Stomach (tissue), 19 donors: ENCODE results near the gene EGLN2. TPM values are rescaled to one million over a fixed set of nuclear protein-coding genes. Genes with fewer than 3 reads are reported as not detected.

Experiments
- DNase-seq, 2 donors: peaks; one replicate each; pipeline versions ENCODE4 v3.0.0 to v3.0.0-alpha.2; 2013 to 2019
- H3K27ac ChIP-seq, 5 donors: fragments of 200-600 bp in 4 of 5; sonication (generic) in 4 of 5; one replicate each; pipeline ENCODE4 v1.5.1; 2013 to 2019; ENCODE audit warnings: mild to moderate bottlenecking in 1 of 5, moderate library complexity in 1 of 5
- H3K27me3 ChIP-seq, 3 donors: fragments of 200-600 bp; sonication (generic); one replicate each; pipeline ENCODE4 v1.5.1; 2017 to 2019; ENCODE audit warnings: mixed run types in 1 of 3
- H3K36me3 ChIP-seq, 4 donors: fragments of 200-600 bp; sonication (generic); 1 replicate in 3 of 4; 2 replicates in 1 of 4; pipeline ENCODE4 v1.5.1; 2016 to 2019
- H3K4me1 ChIP-seq, 4 donors: fragments of 200-600 bp; sonication (generic); one replicate each; pipeline ENCODE4 v1.5.1; 2016 to 2019
- H3K4me3 ChIP-seq, 4 donors: fragments of 200-600 bp; sonication (generic) in 3 of 4; one replicate each; pipeline ENCODE4 v1.5.1; 2016 to 2019; ENCODE audit warnings: mild to moderate bottlenecking in 1 of 4
- H3K9me3 ChIP-seq, 4 donors: fragments of 200-600 bp; sonication (generic); one replicate each; pipeline ENCODE4 v1.5.1; 2016 to 2019
- EP300 ChIP-seq: sonication (generic); formaldehyde crosslinking; IDR thresholded peaks from one replicate; pipeline ENCODE4 v1.6.1; 2017; ENCODE audit warnings: antibody characterized with exemption
- POLR2A ChIP-seq, 4 donors: fragments of 450-650 bp; IDR thresholded peaks; one replicate each; pipeline ENCODE4 v1.6.1; 2016; ENCODE audit warnings: antibody characterized with exemption in 4 of 4, control low read depth in 2 of 4, mild to moderate bottlenecking in 1 of 4, moderate library complexity in 1 of 4
- POLR2AphosphoS5 ChIP-seq, 3 donors: sonication (generic); formaldehyde crosslinking; IDR thresholded peaks; one replicate each; pipeline ENCODE4 v1.6.1; 2016; ENCODE audit warnings: antibody characterized with exemption in 3 of 3
- WGBS, 5 donors: extraction: QIAGEN DNeasy Blood & Tissue Kit in 3 of 5; methylation state at CpG; one replicate each; pipeline versions ENCODE4 v1.1.5 to v1.1.7; 2013 to 2018; 5-methylcytosine and 5-hydroxymethylcytosine counted together
- intact Hi-C: fragments of 100-400 bp; cut with DNase I; formaldehyde crosslinking; loops from one replicate; pipeline ENCODE4 v1.15.1; 2023; ENCODE audit warnings: low total_unique reads
- long read RNA-seq, 10 donors: transcript quantifications; one replicate each; lab custom pipeline, GENCODE V29; 2026
- polyA plus RNA-seq, 3 donors: library from polyadenylated mRNA; stranded (reverse); fragments of 200-250 nt; gene quantifications; one replicate each; pipeline ENCODE4 v1.2.3, GENCODE V29; 2013
- total RNA-seq, 5 donors: library from RNA; depleted of rRNA; stranded (reverse); fragments of >200 nt; gene quantifications; one replicate each; pipeline versions ENCODE4 v1.1.0 to v1.2.3, GENCODE V29; 2014 to 2016
- TF ChIP-seq, protein P1 (sequence below), 7 experiments: fragments of 450-650 bp in 4 of 7; fragments of 200-600 bp in 3 of 7; sonication (generic) in 3 of 7; IDR thresholded peaks; one replicate each; pipeline ENCODE4 v1.5.1; 2016 to 2019; ENCODE audit warnings: antibody characterized with exemption in 7 of 7, control low read depth in 2 of 7, mild to moderate bottlenecking in 1 of 7
- donor health status: healthy with polysubstance abuse.
- donor health status: Bipolar disorder and iron deficiency.
- donor health status: healthy.

Gene EGLN2
- 100 to 1,000 TPM in 1 of 5 donors, 10 to 100 TPM in 4; 30.0 to 115 (median 71.2) TPM for total RNA-seq
- 10 to 100 TPM; 69.8 to 73.9 (median 71.7) TPM for polyA plus RNA-seq
- long read RNA-seq, donor 1, transcript EGLN2-201 (6 exons, 2,102 nt), result major isoform, 7 of 14 reads
- long read RNA-seq, donor 1, partial matches to known transcripts, result 0 of 14 reads
- long read RNA-seq, donor 1, other reads (novel, unspliced or antisense), result 0 of 14 reads
- long read RNA-seq, donor 2, transcript EGLN2-201 (6 exons, 2,102 nt), result major isoform, 10 of 17 reads
- long read RNA-seq, donor 2, partial matches to known transcripts, result 0 of 17 reads
- long read RNA-seq, donor 2, other reads (novel, unspliced or antisense), result 0 of 17 reads
- long read RNA-seq, donor 3, transcript EGLN2-201 (6 exons, 2,102 nt), result major isoform, 5 of 10 reads
- long read RNA-seq, donor 3, partial matches to known transcripts, result 0 of 10 reads
- long read RNA-seq, donor 3, other reads (novel, unspliced or antisense), result 0 of 10 reads
- long read RNA-seq, donor 4, partial matches to known transcripts, result 0 of 1 reads
- long read RNA-seq, donor 4, other reads (novel, unspliced or antisense), result 0 of 1 reads
- long read RNA-seq, donor 5, transcript EGLN2-201 (6 exons, 2,102 nt), result major isoform, 7 of 29 reads
- long read RNA-seq, donor 5, transcript EGLN2-207 (5 exons, 2,821 nt), result minor isoform, 5 of 29 reads
- long read RNA-seq, donor 5, partial matches to known transcripts, result 16 of 29 reads
- long read RNA-seq, donor 5, other reads (novel, unspliced or antisense), result 0 of 29 reads
- long read RNA-seq, donor 6, transcript EGLN2-201 (6 exons, 2,102 nt), result major isoform, 28 of 67 reads
- long read RNA-seq, donor 6, transcript EGLN2-216 (3 exons, 3,894 nt), result minor isoform, 9 of 67 reads
- long read RNA-seq, donor 6, transcript EGLN2-207 (5 exons, 2,821 nt), result minor isoform, 13 of 67 reads
- long read RNA-seq, donor 6, partial matches to known transcripts, result 12 of 67 reads
- long read RNA-seq, donor 6, other reads (novel, unspliced or antisense), result 0 of 67 reads
- long read RNA-seq, donor 7, transcript EGLN2-207 (5 exons, 2,821 nt), result minor isoform, 7 of 26 reads
- long read RNA-seq, donor 7, transcript EGLN2-201 (6 exons, 2,102 nt), result major isoform, 11 of 26 reads
- long read RNA-seq, donor 7, partial matches to known transcripts, result 5 of 26 reads
- long read RNA-seq, donor 7, other reads (novel, unspliced or antisense), result 0 of 26 reads
- long read RNA-seq, donor 8, transcript EGLN2-201 (6 exons, 2,102 nt), result major isoform, 6 of 10 reads
- long read RNA-seq, donor 8, partial matches to known transcripts, result 0 of 10 reads
- long read RNA-seq, donor 8, other reads (novel, unspliced or antisense), result 0 of 10 reads
- long read RNA-seq, donor 9, transcript EGLN2-201 (6 exons, 2,102 nt), result major isoform, 7 of 15 reads
- long read RNA-seq, donor 9, partial matches to known transcripts, result 0 of 15 reads
- long read RNA-seq, donor 9, other reads (novel, unspliced or antisense), result 0 of 15 reads
- long read RNA-seq, donor 10, partial matches to known transcripts, result 0 of 4 reads
- long read RNA-seq, donor 10, other reads (novel, unspliced or antisense), result 0 of 4 reads

DNA sequence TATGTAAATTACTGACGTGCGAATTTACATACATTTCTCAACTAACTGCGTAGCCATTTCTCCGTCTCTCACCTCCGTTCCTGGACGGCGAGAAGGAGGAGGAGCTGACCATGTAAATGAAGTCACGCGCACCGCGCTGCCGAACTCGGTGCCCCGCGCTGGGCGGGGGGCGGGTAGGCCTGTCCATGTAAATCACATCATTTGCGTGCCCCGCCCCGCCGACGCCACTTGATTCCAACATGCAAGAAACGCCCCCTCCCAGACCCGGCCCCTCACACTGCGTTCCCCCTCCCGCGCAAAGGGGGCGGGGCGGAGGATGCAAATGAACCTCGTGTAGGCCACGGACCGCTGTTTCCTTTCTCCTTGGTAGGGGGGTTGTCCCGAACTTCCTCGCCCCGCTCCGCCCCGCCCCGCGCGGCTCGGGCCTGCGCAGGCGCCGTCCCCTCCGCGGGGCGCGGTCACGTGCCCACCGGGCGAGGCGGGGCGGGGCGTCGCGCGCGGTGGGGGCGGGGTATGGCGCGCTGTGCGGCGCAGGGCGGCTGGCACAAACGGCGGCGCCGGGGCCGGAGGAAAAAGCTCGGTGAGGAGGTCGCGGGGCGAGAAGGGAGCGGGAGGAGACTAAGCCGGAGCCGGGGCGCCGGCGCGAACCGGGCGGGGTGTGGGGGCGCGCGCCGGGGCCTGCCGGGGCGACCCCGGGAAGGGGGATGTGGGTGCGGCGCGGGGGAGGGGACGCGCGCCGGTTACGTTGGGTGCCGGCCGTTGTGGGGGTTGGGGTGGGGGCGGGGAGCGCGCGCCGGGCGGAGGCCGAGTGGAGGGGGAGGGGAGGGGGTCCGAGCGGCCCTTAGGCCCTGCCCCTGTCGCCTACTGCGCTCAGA is at the start of gene EGLN2:
Gene EGLN2 (plus strand): TSS at position 509 of the 875 bp plus-strand sequence. CDS start 1,382 bp downstream, outside the sequence.
- intact Hi-C loops, result no loop called here
- H3K4me1 ChIP-seq, result peaks cover 46 to 52% (median 49%) of the 10 kb centered on the region in 4 donors
- 0 to 1% (median 0%) methylated on average over 31 to 105 of the region's 110 CpGs for WGBS, 5 donors

DNA sequence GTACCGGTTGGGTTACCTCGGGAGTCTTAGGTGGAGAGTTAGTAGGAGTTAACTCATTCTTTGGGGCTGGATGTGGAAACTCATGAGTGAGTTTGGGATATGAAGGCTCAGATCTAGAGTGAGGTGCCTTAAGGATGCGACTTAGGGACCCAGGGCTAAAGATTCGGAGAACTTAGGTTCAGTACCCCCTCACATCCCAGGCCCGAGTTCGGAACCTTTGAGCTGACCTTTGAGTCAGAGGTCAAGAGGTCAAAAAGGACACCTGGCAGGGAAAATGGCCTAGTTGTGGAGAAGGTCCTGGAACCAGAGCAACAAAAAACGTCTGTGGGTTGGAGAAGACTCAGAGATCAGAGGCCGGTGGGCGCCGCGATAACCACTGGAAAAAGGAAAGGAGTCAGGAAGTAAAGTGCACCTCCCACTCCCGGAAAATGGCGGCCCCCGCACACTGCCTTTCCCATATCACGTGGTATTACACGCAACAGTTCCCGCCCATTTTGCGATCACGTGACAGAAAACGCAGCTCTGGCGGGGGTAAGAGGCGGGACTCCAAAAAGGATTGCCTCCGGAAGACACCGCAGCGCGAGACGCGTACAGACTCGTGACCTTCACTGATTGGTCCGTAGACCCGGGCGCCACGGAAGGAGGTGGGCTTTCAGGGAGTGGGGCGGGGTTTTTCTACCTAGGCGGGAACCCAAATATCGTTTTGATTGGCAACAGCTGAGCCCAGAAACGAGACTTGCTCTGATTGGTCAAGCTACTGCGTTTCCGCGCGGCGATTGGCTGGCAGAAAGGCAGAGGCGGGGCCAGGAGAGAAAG is 48.7 kb upstream of the EGLN2 start, which contains the start of gene ACTMAP:
Gene ACTMAP (minus strand): TSS at position 420 of the 816 bp plus-strand sequence. CDS start 674 bp downstream, outside the sequence.
- Histone ChIP-seq H3K9me3 (no peaks in the 10 kb centered on the region), H3K4me3 (peak within 1 kb of the TSS; percentile 62 to 83 (median 77)), H3K4me1 (peaks cover 28 to 67% (median 54%) of the 10 kb centered on the region in 4 donors), H3K27me3 (no peaks in the 10 kb centered on the region), H3K36me3 (peaks cover 0 to 5% (median 2%) of the 10 kb centered on the region in 4 donors), H3K27ac (peak within 1 kb of the TSS; percentile 93 to 98 (median 97))
- peak; percentile 100 for DNase-seq
- 0 to 1% (median 0%) methylated on average over 40 to 43 of the region's 43 CpGs for WGBS, 5 donors
- TF ChIP-seq EP300 (peak; percentile 37), POLR2A (IDR thresholded peaks at IDR 0.05) (peak in 1 of 4 donors; percentile 68), POLR2AphosphoS5 (IDR thresholded peaks at IDR 0.05) (peak; percentile 84 to 95 (median 85))
- TF ChIP-seq, protein P1, sequence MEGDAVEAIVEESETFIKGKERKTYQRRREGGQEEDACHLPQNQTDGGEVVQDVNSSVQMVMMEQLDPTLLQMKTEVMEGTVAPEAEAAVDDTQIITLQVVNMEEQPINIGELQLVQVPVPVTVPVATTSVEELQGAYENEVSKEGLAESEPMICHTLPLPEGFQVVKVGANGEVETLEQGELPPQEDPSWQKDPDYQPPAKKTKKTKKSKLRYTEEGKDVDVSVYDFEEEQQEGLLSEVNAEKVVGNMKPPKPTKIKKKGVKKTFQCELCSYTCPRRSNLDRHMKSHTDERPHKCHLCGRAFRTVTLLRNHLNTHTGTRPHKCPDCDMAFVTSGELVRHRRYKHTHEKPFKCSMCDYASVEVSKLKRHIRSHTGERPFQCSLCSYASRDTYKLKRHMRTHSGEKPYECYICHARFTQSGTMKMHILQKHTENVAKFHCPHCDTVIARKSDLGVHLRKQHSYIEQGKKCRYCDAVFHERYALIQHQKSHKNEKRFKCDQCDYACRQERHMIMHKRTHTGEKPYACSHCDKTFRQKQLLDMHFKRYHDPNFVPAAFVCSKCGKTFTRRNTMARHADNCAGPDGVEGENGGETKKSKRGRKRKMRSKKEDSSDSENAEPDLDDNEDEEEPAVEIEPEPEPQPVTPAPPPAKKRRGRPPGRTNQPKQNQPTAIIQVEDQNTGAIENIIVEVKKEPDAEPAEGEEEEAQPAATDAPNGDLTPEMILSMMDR (IDR thresholded peaks at IDR 0.05), result no peak
- intact Hi-C loops, result no loop called here

More for the DNA sequence above, at the start of gene EGLN2:
- Histone ChIP-seq H3K4me3 (peak within 1 kb of the TSS; percentile 86 to 98 (median 92)), H3K27me3 (no peaks in the 10 kb centered on the region), H3K36me3 (peaks cover 11 to 26% (median 15%) of the 10 kb centered on the region in 4 donors), H3K9me3 (no peaks in the 10 kb centered on the region), H3K27ac (peak within 1 kb of the TSS; percentile 95 to 99 (median 97))
- TF ChIP-seq POLR2AphosphoS5 (IDR thresholded peaks at IDR 0.05) (peak; percentile 73 to 93 (median 80)), EP300 (no peak)
- DNase-seq, result peak in 1 of 2 donors; percentile 100

DNA sequence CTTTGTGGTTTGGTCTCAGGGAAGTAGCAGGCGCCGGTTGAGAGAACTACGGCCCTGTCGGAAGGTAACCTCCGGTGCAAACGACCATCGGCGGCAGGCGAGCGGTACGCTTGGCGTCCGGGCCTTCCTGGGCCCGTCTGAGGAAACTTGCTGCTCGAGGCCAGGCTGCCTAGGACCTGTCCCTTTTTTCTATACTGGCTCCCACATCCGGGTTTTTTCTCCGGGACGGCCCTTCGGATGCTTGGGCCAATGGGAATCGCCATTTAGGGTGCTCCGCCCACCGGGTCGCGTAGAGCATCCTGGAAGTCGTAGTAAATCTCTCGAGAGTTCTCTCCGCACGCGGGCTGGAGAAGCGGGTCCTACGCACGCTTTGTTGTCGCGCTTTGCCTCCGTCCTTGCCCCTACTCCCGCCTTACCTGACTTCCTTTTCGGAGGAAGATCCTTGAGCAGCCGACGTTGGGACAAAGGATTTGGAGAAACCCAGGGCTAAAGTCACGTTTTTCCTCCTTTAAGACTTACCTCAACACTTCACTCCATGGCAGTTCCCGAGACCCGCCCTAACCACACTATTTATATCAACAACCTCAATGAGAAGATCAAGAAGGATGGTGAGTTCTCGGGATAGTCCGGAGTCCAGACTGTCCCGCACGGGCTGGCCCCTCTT is 48.0 kb upstream of the EGLN2 start, which contains the start of gene SNRPA:
Gene SNRPA (plus strand): TSS at position 330 of the 664 bp plus-strand sequence. CDS start 206 bp downstream, at position 536.
- peaks cover 35 to 70% (median 58%) of the 10 kb centered on the region in 4 donors for H3K4me1 ChIP-seq
- WGBS, 5 donors, result 0% methylated on average over 45 to 46 of the region's 46 CpGs
- intact Hi-C loops, result no loop called here

More for the DNA sequence above, 48.0 kb upstream of the EGLN2 start, which contains the start of gene SNRPA:
- peak in 1 of 4 donors; percentile 41 for TF ChIP-seq POLR2A (IDR thresholded peaks at IDR 0.05)
- TF ChIP-seq EP300, result no peak
- TF ChIP-seq, protein P1 (IDR thresholded peaks at IDR 0.05), result no peak
- peak; percentile 71 to 94 (median 91) for TF ChIP-seq POLR2AphosphoS5 (IDR thresholded peaks at IDR 0.05)
- no peaks in the 10 kb centered on the region for H3K9me3 ChIP-seq
- no peaks in the 10 kb centered on the region for H3K27me3 ChIP-seq
- peak; percentile 98 to 99 for DNase-seq
- H3K4me3 ChIP-seq, result peak within 1 kb of the TSS; percentile 62 to 83 (median 77)
- peak within 1 kb of the TSS; percentile 93 to 98 (median 97) for H3K27ac ChIP-seq
- H3K36me3 ChIP-seq, result peaks cover 2 to 10% (median 8%) of the 10 kb centered on the region in 4 donors
